GM19395 (cell line): ENCODE data around the gene PPFIA3.
"Not testable (repeated sequence)": the region's sequence is repeated elsewhere in the genome, so short reads cannot be mapped to it uniquely, and the experiment has no call there.

Source experiments
- ATAC-seq: cut with Tn5 transposase; IDR thresholded peaks from one replicate; pipeline ENCODE4 v1.9.1; 2021; ENCODE audit warnings: mild to moderate bottlenecking, moderate library complexity; ENCODE audit not compliant: unreplicated experiment

PPFIA3 gene

DNA sequence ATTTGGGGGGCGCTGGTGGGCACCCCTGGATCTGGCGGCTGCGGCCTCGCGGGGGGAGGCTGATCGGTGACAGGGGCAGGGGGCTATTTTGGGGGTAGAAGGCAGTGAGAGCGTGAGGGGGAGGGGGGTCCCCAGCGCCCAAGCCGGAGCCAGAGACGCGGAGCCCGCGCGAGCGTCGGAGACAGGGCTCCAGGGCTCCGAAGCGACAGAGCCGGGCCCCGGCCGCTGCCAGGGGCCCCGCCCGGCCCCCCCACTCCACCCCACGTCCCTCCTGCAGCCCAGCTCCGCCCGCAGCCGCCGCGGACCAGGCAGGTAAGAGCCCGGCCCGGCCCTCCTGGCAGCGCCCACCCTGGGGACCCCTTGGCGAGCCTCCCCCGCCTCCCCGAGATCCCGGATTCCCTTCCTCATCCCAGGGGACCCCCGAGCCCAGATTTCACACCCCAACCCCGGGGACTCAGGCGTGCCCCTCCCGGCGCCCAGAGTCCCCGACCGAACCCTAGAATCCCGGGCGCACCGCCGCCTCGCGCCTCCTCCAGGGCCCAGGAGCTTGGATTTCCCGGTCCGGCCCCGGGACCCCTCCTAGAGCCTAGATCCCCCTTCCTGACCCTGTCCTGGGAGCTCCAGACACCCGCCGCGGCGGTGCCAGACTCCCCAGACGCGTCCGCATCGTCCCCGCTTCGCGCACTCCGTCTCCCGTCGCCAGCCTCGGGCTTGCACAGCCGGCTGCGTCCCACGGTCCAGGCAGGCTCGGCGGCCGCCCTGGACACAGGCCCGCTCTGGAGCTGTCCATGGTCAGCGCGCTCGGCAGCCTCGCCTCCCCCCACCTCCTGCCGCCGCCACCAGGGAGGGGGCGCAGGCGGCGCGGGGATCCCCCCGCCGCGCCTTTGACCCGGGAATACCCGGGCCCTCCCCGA lies at the start of gene PPFIA3:
Gene PPFIA3, plus strand, starts transcription at position 134 of the 914 bp plus-strand sequence. CDS start 8,330 bp downstream, outside the sequence.
- no peak for ATAC-seq

DNA sequence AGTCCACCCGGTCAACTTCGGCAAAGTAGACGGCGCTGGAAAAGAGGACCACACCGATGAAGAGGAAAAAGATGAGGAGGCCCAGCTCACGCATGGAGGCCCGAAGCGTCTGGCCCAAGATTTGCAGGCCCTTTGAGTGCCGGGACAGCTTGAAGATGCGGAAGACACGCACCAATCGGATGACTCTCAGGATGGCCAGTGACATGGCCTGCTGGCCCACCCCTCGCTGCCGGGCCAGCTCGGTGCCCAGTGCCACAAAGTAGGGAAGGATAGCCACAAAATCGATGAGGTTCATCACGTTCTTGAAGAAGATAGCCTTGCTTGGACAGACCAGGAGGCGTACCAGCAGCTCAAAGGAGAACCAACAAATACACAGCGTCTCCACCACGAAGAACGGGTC lies 48.9 kb upstream of the PPFIA3 start:
- no peak for ATAC-seq

- ATAC-seq: no peak
Observed at GRCh38 chr19:49071860-49072547, 47.3 kb upstream of the PPFIA3 start.

DNA sequence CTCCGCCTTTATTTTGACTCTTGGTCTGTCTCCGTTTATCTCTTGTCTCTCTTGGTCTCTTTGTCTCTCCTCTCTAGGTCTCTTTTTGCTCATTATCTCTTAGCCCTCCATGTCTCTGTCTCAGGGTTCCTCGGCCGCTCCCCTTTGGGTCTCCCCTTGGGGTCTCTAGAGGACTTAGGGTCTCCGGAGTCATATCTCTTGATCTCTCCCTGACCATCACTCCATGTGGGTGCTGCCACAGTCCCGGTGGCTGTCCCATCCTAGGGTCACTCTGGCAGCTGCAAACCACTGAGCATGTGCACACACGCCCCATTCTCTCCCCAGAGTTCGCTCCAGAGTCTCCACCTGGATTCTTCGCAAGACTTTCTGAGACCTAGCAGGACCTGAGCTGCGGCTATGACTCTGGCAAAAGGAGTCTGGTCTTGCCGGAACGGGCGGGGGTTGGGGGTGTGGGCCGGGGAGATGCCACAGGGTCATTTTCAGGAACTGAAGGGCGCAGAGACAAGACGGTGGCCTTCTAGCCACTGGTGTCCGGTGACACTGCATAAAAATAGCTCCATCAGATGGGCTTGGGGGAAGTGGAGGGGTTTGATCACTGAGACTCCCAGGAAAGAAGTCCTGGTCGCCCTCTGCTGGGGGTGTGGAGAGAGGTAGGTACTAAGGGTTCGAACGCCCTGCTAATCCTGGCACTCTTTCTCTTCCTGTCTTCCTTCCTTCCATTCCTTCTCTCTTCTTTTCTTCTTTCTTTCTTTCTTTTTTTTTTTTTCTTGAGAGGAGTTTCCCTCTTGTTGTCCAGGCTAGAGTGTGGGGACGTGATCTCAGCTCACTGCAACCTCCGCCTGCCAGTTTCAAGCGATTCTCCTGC lies 45.6 kb upstream of the PPFIA3 start:
- no peak for ATAC-seq

DNA sequence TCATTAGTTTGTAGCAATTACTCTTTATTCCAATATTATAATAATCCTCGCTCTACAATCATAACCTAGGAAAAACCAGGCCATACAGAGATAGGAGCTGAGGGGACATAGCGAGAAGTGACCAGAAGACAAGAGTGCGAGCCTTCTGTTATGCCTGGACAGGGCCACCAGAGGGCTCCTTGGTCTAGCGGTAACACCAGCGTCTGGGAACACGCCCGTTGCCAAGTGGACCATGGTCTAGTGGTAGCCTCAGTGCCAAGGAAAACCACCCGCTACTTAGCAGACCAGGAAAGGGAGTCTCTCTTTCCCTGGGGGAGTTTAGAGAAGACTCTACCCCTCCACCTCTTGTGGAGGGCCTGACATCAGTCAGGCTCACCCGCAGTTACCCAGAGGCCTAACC lies 44.5 kb upstream of the PPFIA3 start:
- ATAC-seq: not testable (repeated sequence)

- ATAC-seq: no peak
Observed at GRCh38 chr19:49080392-49080791, 39.0 kb upstream of the PPFIA3 start.

DNA sequence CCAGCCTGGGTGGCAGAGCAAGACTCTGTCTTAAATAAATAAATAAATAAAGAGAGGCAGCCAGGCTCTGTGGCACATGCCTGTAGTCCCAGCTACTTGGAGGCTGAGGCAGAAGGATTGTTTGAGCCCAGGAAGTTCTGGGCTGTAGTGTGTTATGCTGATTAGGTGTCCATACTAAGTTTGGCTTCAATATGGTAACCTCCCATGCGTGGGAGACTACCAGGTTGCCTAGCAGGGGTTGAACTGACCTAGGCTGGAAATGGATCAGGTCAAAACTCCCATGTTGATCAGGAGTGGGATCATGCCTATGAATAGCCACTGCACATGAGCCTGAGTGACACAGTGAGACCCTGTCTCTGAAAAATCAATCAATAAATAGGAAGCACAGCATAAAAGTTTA lies 38.1 kb upstream of the PPFIA3 start:
- ATAC-seq: no peak

- no peak for ATAC-seq
Observed at GRCh38 chr19:49084206-49085019, 34.9 kb upstream of the PPFIA3 start.

GRCh38 chr19:49085020-49085867 lies 34.1 kb upstream of the PPFIA3 start, which contains the start of gene SNRNP70:
Gene SNRNP70 (plus strand): TSS chr19:49085451. CDS start chr19:49086415, 964 bp downstream.
- peak; percentile 76 for ATAC-seq

- no peak for ATAC-seq
Observed at GRCh38 chr19:49085868-49086232, 33.5 kb upstream of the PPFIA3 start.

- no peak for ATAC-seq
Observed at GRCh38 chr19:49086296-49086695, 33.0 kb upstream of the PPFIA3 start.

DNA sequence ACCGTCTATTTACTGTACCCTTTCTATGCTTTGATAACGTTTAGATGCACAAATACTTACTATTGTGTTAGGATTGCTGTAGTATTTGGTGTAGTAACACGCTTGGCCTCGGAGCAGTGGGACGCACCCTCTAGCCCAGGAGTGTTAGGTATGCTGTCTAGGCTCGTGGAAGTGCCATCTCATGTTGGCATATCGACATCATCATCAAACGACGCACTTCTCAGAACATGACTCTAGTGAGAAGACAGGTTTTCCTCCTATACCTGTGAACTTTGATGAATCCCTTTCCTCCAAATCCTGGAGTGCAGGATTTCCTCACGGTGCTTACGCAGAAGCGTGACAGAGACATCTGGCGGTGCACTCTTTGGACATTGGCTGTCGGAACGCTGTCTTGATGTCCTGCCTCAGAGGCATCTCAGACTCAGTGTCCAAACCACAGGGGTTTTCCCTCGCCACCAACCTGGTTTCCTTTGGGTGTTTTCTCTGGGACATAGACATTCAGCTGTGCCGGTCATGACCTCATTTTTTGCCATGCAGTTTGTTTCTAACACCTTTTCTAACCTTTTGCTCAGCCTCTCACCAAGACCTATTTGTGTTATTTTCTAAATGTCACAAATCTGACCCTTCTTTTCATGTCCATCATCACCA lies 27.8 kb upstream of the PPFIA3 start:
- ATAC-seq: no peak

GRCh38 chr19:49092686-49093085 lies 26.7 kb upstream of the PPFIA3 start:
- no peak for ATAC-seq

- no peak for ATAC-seq
Observed at GRCh38 chr19:49094505-49095482, 24.6 kb upstream of the PPFIA3 start.

DNA sequence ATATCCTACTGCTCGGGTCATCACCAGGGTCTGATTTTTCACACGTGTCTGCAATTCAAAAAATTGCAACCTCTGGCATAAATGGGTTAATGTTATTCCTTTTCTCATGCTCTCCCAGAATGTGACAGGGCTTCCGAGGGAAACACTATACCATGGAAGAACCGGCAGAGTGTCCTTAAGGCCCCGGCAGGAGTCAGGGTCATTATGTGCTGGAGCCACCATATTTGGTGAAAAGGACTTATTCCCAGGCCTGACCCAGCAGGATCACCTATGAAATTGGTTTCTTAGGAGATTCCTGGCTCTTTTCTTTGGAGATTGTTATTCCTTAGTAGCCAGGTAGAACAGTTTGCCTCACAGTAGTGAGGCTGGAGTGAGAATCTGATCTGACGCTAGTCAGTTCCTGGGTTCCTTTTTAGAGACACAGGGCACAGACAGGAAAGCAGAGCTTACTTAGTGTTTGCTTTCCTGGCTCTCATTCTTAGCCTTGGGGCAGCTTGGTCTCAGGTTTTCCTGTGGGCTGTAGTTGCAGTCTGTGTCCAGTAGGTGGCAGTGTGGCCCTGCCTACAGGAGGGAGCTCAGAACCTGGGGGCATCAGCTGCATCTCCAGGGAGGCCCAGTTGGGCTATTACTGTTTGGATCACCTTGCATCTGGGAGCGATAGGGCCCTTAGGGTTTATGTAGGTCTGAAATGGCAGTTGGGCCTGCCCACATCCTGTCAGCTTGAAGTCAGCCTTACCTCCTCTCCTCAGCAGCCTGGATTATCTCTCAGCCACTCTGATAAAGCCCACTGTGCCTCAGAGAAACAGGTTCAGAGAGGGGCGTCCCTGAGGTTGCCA lies 21.7 kb upstream of the PPFIA3 start:
- no peak for ATAC-seq

GRCh38 chr19:49098795-49099194 lies 20.5 kb upstream of the PPFIA3 start:
- ATAC-seq: no peak

GRCh38 chr19:49101160-49101559 lies 18.2 kb upstream of the PPFIA3 start:
- ATAC-seq: no peak
